ENCODE results near the gene GBGT1.
"Not testable (repeated sequence)": the region's sequence is repeated elsewhere in the genome, so short reads cannot be mapped to it uniquely, and the experiment has no call there.

The GBGT1 gene

DNA sequence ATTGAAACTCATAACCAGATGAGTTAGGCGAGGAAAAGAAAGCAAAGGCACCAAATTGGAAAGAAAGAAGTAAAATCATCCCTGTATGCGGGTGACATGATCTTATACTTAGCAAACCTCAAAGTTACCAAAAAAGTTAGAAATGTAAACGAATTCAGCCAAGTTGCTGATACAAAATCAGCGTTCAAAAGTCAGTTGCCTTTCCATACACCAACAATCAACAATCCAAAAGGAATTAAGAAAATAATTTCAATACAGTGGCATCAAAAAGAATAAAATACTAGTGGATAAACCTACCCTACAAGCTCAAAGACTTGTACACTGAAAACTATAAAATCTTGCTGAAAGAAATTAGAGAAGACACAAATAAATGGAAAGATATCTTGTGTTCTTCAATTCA, 30.9 kb upstream of the GBGT1 start:
- DNase-seq = no peak

GRCh38 chr9:133191989-133192388, 28.3 kb upstream of the GBGT1 start:
- DNase-seq = no peak

DNA sequence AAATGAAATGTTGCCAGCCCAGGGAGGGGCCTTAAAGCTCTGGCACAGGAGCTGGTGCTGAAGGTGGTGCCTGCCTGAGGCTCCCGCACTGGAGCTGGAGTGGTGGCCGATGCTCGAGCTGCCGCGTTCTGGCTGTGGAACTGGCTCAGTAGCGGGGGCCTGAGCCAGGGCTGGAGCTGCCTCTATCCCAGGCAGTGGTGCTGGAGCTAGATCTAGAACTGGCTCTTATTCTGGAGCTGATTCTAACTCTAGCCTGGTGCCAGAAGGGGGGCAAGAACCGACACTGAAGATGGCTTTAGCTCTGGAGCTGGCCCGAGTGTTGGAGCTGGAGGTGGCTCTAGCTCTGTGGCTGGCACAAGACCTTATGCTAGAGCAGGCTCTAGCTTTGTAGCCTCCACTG, 26.1 kb upstream of the GBGT1 start:
- DNase-seq = no peak

- DNase-seq = no peak
Measured at GRCh38 chr9:133188843-133189180, 25.1 kb upstream of the GBGT1 start.

GRCh38 chr9:133188006-133188842, 24.5 kb upstream of the GBGT1 start:
- DNase-seq = no peak

DNA sequence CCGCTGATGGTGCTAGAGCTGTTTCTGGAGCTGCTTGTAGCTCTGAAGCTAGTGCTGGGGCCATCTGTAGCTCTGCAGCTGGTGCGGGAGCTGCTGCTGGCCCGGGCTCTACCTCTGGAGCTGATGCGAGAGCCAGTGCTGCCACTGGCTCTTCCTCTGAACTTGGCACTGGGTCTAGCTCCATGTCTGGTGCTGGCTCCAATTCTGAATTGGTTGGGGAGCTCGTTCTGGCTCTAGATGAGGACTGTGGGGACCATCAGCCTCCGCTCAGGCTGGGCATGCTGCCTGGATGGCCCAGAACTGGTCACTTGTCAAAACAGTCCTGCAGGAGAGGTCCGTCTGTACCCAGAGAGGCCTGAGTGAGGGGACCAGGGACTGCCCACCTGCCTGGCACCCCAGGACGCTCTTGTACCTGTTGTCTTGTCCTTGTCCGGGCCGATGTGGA, 23.9 kb upstream of the GBGT1 start:
- DNase-seq = no peak

DNA sequence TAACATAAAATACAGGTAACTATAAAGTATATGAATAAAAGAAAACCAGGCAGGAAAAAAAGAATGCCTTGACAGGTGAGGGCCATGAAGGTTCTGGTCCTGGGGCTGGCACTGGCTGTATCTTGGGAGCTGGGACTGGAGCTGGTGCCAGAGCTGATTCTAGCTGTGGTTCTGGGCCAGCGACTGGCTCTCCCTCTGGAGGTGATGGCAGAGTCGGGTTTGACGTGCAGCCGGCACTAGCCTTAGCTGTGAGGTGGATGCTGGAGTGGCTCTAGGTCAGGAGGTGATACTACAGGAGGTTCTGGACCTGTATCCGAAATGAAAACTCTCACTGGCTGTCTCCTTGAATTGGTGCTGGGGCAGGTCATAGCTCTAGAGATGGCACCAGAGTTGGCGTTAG, 23.0 kb upstream of the GBGT1 start:
- no peak for DNase-seq

DNA sequence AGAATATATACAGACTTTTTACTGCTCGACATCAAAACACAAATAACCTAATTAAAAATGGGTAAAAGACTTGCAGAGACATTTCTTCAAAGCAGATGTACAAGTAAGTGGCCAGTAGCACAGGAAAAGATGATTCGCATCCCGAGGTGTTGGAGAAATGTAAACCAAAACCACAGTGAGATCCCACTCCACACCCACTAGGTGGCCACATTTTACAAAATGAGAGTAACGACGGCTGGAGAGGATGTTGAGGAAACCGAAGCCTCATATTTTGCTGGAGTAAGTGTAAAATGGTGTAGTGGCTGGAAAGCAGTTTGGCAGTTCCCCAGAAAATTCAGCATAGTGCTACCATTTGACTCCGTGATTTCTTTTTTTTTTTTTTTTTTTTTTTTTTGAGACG, 21.3 kb upstream of the GBGT1 start:
- DNase-seq = peak; percentile 50

DNA sequence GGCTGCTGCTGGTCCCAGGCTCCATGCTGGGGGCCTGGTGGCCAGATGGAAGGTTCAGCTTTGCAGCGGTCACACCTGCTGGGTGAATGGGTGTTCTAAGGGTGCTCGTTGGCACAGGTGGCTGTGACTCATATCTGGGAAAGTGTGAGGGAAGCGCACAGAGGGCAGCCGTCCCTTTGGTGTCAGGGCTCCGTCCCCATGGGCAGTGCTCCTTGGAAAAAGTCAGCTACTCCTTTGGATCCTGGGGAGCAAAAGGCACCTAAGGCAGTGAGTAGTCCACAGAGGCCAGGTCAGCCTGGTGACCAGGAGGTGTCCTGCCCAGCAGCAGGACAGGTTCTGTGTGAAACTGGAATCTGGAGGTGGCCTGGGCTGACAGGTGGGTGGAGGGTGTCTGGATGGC, 18.4 kb upstream of the GBGT1 start:
- no peak for DNase-seq

GRCh38 chr9:133181561-133181960, 17.8 kb upstream of the GBGT1 start:
- no peak for DNase-seq

GRCh38 chr9:133180953-133181352, 17.2 kb upstream of the GBGT1 start:
- DNase-seq = no peak

DNA sequence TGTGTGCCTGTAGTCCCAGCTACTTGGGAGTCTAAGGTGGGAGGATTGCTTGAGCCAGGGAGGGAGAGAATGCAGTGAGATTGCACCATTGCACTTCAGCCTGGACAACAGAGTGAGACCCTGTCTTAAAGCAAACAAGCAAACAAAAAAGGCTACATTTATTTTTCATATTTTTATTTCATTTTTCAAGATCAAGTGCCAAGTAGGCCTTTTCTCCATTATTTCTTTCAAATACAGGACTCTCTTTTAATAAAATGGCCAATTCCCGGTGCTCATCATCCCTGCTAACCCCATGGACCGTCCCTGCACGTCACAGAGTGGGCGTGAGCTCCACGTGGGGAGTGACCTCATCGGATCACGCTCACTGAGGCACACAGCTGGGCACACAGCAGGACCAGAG, 9.3 kb upstream of the GBGT1 start:
- no peak for DNase-seq

DNA sequence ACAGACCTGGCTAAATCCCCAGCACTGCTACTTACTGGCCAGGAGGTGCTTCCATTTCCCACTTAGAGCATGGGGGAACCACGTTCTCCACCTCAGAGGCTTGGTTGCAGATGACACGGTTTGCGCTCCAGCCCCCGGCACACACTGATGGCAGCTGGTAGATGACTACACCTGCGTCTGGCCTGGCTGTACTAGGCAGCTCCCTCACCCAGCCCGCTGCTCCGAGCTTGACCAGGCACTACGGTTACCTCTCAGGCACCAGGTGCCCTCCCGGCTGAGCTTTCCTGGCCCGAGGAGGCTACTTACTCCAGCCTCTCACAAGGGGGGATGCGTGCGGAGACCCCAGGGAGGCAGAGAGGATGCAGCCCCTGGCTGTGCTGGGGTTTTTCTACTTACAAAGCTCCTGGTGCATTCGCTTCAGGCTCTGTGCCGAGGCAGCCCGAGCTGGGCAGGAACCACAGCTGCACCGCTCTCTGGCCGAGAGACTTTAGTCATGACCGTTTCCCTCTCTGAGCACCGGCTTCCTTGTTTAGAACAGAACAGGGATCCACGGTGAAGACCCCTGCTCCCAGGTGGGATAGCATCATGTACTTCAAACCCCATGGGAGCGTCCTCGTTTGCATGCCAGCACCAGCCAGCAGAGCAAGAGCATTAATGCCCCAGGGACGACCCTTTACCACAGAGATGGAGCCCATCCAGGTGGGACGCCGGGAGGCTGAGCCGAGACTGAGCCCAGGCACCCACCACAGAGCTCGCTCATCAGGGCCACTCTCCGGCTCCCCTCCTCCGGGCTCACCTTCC, 7.6 kb upstream of the GBGT1 start:
- DNase-seq = no peak

DNA sequence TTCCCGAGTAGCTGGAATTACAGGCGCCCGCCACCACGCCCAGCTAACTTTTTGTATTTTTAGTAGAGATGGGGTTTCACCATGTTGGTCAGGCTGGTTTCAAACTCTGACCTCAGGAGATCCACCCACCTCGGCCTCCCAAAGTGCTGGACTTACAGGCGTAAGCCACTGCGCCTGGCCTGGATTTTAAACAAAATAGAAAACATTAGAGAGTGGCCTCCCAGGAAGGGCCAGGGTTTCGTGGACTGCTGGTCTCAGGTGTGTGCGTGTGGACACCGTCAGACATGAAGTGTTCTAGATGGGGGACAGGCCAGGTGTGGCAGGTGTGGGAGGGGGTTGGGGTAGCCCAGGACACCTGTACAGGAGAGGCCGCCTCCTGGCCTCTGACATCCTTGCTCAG, 7.0 kb upstream of the GBGT1 start:
- no peak for DNase-seq

GRCh38 chr9:133169687-133170086, 6.0 kb upstream of the GBGT1 start:
- DNase-seq = not testable (repeated sequence)

- no peak for DNase-seq
Measured at GRCh38 chr9:133169102-133169501, 5.4 kb upstream of the GBGT1 start.

DNA sequence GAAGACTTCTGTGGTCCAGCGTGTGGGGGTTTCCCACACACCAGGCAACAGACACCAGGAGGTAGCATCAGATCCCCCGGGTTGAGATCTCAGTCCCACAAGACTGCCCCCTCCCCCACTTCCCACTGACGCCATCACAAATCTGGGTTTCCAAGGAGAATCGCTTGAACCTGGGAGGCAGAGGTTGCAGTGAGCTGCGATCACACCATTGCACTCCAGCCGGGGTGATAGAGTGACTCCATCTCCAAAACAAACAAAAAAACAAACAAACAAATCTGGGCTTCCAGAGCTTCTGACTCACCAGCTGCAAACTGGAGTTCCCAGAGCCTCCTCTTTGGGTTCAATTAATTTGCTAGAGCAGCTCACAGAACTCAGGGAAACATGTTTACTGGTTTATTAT, 4.7 kb upstream of the GBGT1 start:
- no peak for DNase-seq

DNA sequence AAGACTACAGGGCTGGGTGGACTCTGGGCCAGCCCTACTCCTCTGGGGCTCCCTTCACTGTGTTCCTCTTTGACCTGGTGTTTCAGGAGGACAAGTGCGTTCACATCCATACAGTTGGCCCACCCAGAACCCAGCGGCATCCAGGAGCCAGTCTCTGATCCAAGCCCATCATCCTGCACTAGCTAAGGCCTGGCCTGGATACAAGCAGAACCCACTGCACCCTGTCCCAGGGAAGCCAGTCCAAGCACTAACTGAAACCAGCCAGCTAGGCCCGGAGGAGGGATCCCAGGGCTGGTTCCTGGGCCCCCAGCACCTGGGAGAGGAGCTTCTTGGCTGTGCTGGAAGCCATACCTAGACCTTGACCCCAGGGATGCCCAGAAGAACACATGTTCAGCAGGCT, 4.1 kb upstream of the GBGT1 start:
- no peak for DNase-seq

GRCh38 chr9:133167096-133167730, 3.5 kb upstream of the GBGT1 start:
- DNase-seq = no peak

DNA sequence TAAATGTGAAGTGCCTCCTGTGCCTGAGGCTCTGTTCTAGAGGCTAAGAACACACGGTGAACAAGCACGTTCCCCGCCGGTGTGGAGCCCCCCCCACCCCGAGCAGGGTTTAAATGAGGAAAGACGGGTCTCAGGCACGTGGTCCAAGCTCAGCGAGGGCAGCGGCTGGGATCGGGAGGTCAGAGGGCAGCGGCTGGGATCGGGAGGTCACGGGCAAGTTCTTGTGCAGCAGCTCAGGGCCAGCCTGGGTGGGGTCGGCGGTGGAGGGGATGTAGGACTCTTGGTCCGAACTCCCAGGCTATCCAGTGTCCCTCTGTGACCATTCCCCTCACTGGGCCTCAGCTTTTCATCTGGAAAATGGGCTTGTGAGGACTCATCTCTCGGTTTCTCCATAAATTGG, 2.7 kb upstream of the GBGT1 start:
- no peak for DNase-seq

DNA sequence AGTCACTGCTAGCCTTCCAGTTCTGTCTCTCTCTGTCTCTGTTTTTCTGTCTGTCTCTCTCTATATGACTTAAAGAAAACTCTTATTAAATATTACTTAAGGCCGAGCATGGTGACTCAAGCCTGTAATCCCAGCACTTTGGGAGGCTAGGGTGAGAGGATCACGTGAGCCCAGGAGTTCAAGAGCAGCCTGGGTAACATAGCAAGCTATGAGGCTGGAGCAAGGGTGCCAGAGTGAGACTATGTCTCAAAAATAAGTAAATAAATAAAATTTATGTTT, 1.7 kb upstream of the GBGT1 start:
- DNase-seq = no peak

- DNase-seq = no peak
Measured at GRCh38 chr9:133164191-133164590, 477 bp upstream of the GBGT1 start.

GRCh38 chr9:133162861-133163503, 732 bp downstream of the GBGT1 start:
- no peak for DNase-seq

DNA sequence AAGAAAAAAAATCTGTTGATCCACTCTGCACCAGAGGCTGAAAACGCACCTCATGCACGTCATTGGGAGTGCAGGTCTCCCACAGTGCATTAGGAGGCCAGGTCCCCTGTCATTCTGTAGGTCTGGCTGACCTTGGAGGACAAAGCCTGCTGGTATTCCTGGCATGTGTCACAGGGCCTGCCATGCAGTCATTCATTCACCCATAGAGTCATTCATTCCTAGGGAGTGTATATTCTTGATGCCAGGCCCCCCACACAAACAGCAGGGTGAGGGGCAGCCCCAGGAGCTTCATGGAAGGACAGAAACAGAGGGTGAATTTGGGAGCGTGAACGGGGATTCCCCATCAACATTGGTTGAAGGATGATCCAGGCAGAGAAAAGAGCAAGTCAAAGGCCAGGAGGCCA, 2.2 kb downstream of the GBGT1 start:
- no peak for DNase-seq
